GM19438 (cell line): Measurements from ENCODE around the gene MTHFSD.

ENCODE experiments used
- ATAC-seq: cut with Tn5 transposase; IDR thresholded peaks from one replicate; pipeline ENCODE4 v1.9.1; 2021; ENCODE audit warnings: low read depth; ENCODE audit not compliant: unreplicated experiment

The MTHFSD gene

GRCh38 chr16:86555704-86556075 lies 655 bp upstream of the MTHFSD start:
- no peak for ATAC-seq

GRCh38 chr16:86554599-86554916 lies 477 bp downstream of the MTHFSD start:
- no peak for ATAC-seq

GRCh38 chr16:86553356-86553755 lies 1.7 kb downstream of the MTHFSD start:
- ATAC-seq = no peak

GRCh38 chr16:86550281-86550680 lies 4.8 kb downstream of the MTHFSD start:
- no peak for ATAC-seq

GRCh38 chr16:86549893-86550190 lies 5.2 kb downstream of the MTHFSD start:
- ATAC-seq = no peak

GRCh38 chr16:86549076-86549892 lies 5.8 kb downstream of the MTHFSD start:
- ATAC-seq = no peak

- no peak for ATAC-seq
These were observed 7.7 kb downstream of the MTHFSD start for GRCh38 chr16:86547286-86547685.

- ATAC-seq = no peak
These were observed 8.4 kb downstream of the MTHFSD start for GRCh38 chr16:86546638-86547013.

GRCh38 chr16:86545954-86546637 lies 8.9 kb downstream of the MTHFSD start:
- ATAC-seq = no peak

- ATAC-seq = no peak
These were observed 9.6 kb downstream of the MTHFSD start for GRCh38 chr16:86545481-86545880.

- no peak for ATAC-seq
These were observed 12.0 kb downstream of the MTHFSD start for GRCh38 chr16:86542756-86543750.

GRCh38 chr16:86541560-86541959 lies 13.5 kb downstream of the MTHFSD start:
- no peak for ATAC-seq

GRCh38 chr16:86540894-86541293 lies 14.1 kb downstream of the MTHFSD start:
- ATAC-seq = no peak

GRCh38 chr16:86538196-86538780 lies 16.7 kb downstream of the MTHFSD start:
- ATAC-seq = no peak

- ATAC-seq = no peak
These were observed 17.5 kb downstream of the MTHFSD start for GRCh38 chr16:86537486-86537885.

- no peak for ATAC-seq
These were observed 18.4 kb downstream of the MTHFSD start for GRCh38 chr16:86536621-86537020.

GRCh38 chr16:86534779-86535615 lies 20.0 kb downstream of the MTHFSD start:
- no peak for ATAC-seq

- no peak for ATAC-seq
These were observed 21.2 kb downstream of the MTHFSD start for GRCh38 chr16:86533767-86534351.

- ATAC-seq = no peak
These were observed 22.0 kb downstream of the MTHFSD start for GRCh38 chr16:86533076-86533475.

GRCh38 chr16:86532526-86532815 lies 22.6 kb downstream of the MTHFSD start:
- no peak for ATAC-seq
